ENCODE data around the gene TRIM71. TPM values are rescaled to one million over a fixed set of nuclear protein-coding genes. Genes with fewer than 3 reads are reported as not detected.

The TRIM71 gene
- total and polyA plus RNA-seq, 2 experiments from 2014 or later = 1.9 to 14.5 TPM

DNA sequence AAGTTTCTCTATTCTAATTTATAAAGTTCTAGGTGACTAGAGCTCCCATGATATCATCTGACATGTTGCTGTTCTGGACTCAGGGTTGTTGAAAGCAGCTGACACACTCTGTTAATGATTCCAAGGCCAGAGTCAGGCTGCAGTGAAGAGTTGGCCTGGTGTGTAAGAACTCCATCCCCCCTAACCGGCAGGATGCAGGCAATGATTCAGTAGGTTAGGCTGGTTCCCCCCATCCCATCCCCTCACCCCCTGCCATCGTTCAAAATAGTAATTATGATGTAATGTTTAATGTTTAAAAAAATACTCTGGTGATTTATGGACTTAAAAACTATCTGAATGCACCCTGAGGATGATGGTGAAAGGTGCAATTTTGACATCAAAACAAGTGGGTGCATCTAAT, 4.6 kb upstream of the TRIM71 start:
- H4K20me1 ChIP-seq (ENCODE audit: insufficient read depth, poor library complexity, severe bottlenecking) = no peaks in the 10 kb centered on the region
- no peaks in the 10 kb centered on the region for H3K9me3 ChIP-seq (ENCODE audit: low read depth)
- H2AFZ ChIP-seq = no peak overlapping the region
- H3K36me3 ChIP-seq (replicated peaks; ENCODE audit: insufficient read depth, low read depth) = no peaks in the 10 kb centered on the region
- 8% methylated on average over 2 of the region's 2 CpGs for WGBS (ENCODE audit: low lambda C conversion rate, missing lambda C conversion rate)
- H3K9me2 ChIP-seq (replicated peaks; ENCODE audit: insufficient read depth) = no peaks in the 10 kb centered on the region
- H3K4me2 ChIP-seq = no peak overlapping the region
- no peaks in the 10 kb centered on the region for H3K27me3 ChIP-seq
- H3K27ac ChIP-seq = peak overlapping the region; percentile 81
- peaks cover 18% of the 10 kb centered on the region for H3K4me1 ChIP-seq (ENCODE audit: insufficient read depth)
- H3K79me2 ChIP-seq = peaks cover 8% of the 10 kb centered on the region
- no peak overlapping the region for H3K4me3 ChIP-seq
- DNase-seq (ENCODE audit: low spot score) = peak; percentile 71
- TF ChIP-seq, protein P1, sequence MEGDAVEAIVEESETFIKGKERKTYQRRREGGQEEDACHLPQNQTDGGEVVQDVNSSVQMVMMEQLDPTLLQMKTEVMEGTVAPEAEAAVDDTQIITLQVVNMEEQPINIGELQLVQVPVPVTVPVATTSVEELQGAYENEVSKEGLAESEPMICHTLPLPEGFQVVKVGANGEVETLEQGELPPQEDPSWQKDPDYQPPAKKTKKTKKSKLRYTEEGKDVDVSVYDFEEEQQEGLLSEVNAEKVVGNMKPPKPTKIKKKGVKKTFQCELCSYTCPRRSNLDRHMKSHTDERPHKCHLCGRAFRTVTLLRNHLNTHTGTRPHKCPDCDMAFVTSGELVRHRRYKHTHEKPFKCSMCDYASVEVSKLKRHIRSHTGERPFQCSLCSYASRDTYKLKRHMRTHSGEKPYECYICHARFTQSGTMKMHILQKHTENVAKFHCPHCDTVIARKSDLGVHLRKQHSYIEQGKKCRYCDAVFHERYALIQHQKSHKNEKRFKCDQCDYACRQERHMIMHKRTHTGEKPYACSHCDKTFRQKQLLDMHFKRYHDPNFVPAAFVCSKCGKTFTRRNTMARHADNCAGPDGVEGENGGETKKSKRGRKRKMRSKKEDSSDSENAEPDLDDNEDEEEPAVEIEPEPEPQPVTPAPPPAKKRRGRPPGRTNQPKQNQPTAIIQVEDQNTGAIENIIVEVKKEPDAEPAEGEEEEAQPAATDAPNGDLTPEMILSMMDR (IDR thresholded peaks at IDR 0.05; ENCODE audit: poor library complexity) = no peak
- TF ChIP-seq EZH2 (IDR thresholded peaks at IDR 0.05; ENCODE audit: borderline replicate concordance) (no peak), EZH2phosphoT487 (IDR thresholded peaks at IDR 0.05; ENCODE audit: low read depth, severe bottlenecking, unreplicated experiment) (no peak)

DNA sequence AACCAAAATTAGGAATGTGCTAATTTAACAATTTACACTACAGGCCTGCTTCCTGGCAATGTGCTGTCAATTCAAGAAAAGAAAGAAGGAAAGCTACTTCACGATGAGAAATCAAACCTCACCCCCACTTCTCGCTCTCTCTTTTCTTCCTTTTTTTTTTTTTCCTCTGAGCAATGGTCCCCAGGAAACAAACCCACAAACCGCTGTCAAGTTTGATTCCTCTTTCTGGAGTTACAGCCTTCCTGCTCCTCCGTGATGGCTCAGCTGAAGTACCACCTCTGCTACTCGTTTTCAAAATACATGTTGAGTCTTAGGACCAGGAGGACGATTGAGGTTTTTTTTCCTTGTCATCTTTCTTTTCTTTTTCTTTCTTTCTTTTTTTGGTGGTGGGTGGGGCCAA, 3.4 kb upstream of the TRIM71 start:
- Histone ChIP-seq H3K4me1 (ENCODE audit: insufficient read depth) (peaks cover 18% of the 10 kb centered on the region), H3K27ac (peak overlapping the region; percentile 8), H2AFZ (no peak overlapping the region), H3K36me3 (replicated peaks; ENCODE audit: insufficient read depth, low read depth) (no peaks in the 10 kb centered on the region), H3K9me3 (ENCODE audit: low read depth) (no peaks in the 10 kb centered on the region), H3K4me2 (no peak overlapping the region), H3K9me2 (replicated peaks; ENCODE audit: insufficient read depth) (no peaks in the 10 kb centered on the region), H3K79me2 (peaks cover 17% of the 10 kb centered on the region), H3K4me3 (no peak overlapping the region), H4K20me1 (ENCODE audit: insufficient read depth, poor library complexity, severe bottlenecking) (no peaks in the 10 kb centered on the region), H3K27me3 (peaks cover 2% of the 10 kb centered on the region)
- WGBS (ENCODE audit: low lambda C conversion rate, missing lambda C conversion rate) = 68% methylated on average over 6 of the region's 6 CpGs
- DNase-seq (ENCODE audit: low spot score) = no peak
- TF ChIP-seq EZH2phosphoT487 (IDR thresholded peaks at IDR 0.05; ENCODE audit: low read depth, severe bottlenecking, unreplicated experiment) (no peak), EZH2 (IDR thresholded peaks at IDR 0.05; ENCODE audit: borderline replicate concordance) (no peak)
- TF ChIP-seq, protein P1 (IDR thresholded peaks at IDR 0.05; ENCODE audit: poor library complexity) = no peak

DNA sequence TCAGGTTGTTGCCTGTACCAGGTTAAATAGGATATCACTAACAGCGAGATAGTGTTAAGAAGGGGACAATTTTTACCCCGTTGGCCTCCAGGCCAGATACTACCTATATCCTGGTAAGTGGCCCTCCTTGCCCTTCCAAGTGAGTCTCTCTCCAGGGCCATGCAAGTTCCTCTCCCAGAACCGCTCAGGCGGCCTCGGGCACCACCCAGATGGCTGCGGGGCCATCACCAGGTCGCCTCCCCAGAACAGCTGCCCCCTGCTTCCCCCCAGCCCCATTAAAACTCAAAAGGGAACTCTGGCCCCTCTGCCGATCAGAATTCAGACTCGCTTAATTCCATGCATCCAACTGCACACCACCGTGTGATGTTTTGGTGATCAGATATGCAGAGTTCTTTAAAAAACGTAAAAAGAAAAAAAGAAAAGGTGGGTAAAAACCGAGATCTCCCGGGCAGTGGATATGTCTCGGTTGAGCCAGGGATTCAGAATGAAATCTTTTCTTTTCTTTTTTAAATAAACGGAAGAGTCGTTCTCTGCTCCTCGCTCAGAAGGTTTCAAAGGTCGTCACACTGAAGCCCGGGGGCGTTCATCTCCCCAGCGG, 1.9 kb upstream of the TRIM71 start:
- H3K36me3 ChIP-seq (replicated peaks; ENCODE audit: insufficient read depth, low read depth) = no peaks in the 10 kb centered on the region
- peak overlapping the region; percentile 84 for H3K4me3 ChIP-seq
- H3K4me1 ChIP-seq (ENCODE audit: insufficient read depth) = peaks cover 18% of the 10 kb centered on the region
- H3K27ac ChIP-seq = peak overlapping the region; percentile 95
- no peaks in the 10 kb centered on the region for H3K9me2 ChIP-seq (replicated peaks; ENCODE audit: insufficient read depth)
- peak; percentile 42 for DNase-seq (ENCODE audit: low spot score)
- TF ChIP-seq, protein P1 (IDR thresholded peaks at IDR 0.05; ENCODE audit: poor library complexity) = no peak
- TF ChIP-seq EZH2phosphoT487 (IDR thresholded peaks at IDR 0.05; ENCODE audit: low read depth, severe bottlenecking, unreplicated experiment) (no peak), EZH2 (IDR thresholded peaks at IDR 0.05; ENCODE audit: borderline replicate concordance) (no peak)
- H3K9me3 ChIP-seq (ENCODE audit: low read depth) = no peaks in the 10 kb centered on the region
- H3K4me2 ChIP-seq = peak overlapping the region; percentile 87
- peaks cover 3% of the 10 kb centered on the region for H4K20me1 ChIP-seq (ENCODE audit: insufficient read depth, poor library complexity, severe bottlenecking)
- WGBS (ENCODE audit: low lambda C conversion rate, missing lambda C conversion rate) = 15% methylated on average over 17 of the region's 21 CpGs
- peak overlapping the region; percentile 84 for H2AFZ ChIP-seq
- H3K27me3 ChIP-seq = peaks cover 14% of the 10 kb centered on the region
- peaks cover 33% of the 10 kb centered on the region for H3K79me2 ChIP-seq
